Activated CD8-positive, alpha-beta memory T cell treated with anti-CD3 and anti-CD28 coated beads, Interleukin-2, amount 10 ng/mL, durations not matched to agents 7 days and 5 days (primary cell): Measurements from ENCODE around the gene MICAL2. TPM values are rescaled to one million over a fixed set of nuclear protein-coding genes. Genes with fewer than 3 reads are reported as not detected.

Experiments used
- ATAC-seq: fragments of 150-1000 bp; cut with Tn5 transposase; one replicate; pipeline ENCODE4 v1.10.0; 2021; ENCODE audit warnings: moderate library complexity
- CTCF ChIA-PET: fragments of 350-600 bp; sonication (Branson Sonifier 250); formaldehyde crosslinking; loops from one replicate; lab custom pipeline; 2021; ENCODE audit warnings: antibody characterized with exemption; lab: Charles Lee
- DNase-seq: peaks from one replicate; pipeline ENCODE4 v3.0.0-alpha.2; 2020
- H3K27ac Mint-ChIP-seq: one replicate; pipeline ENCODE4 v1.8.0; 2021; ENCODE audit warnings: mild to moderate bottlenecking, mixed read lengths
- H3K27me3 Mint-ChIP-seq: one replicate; pipeline ENCODE4 v1.8.0; 2021; ENCODE audit warnings: mixed read lengths
- H3K36me3 Mint-ChIP-seq: one replicate; pipeline ENCODE4 v1.8.0; 2021; ENCODE audit warnings: mild to moderate bottlenecking, mixed read lengths
- H3K4me1 Mint-ChIP-seq: one replicate; pipeline ENCODE4 v1.8.0; 2021; ENCODE audit warnings: mixed read lengths
- H3K4me3 Mint-ChIP-seq: one replicate; pipeline ENCODE4 v1.8.0; 2021; ENCODE audit warnings: mild to moderate bottlenecking, moderate library complexity, mixed read lengths
- H3K9me3 Mint-ChIP-seq: one replicate; pipeline ENCODE4 v1.8.0; 2022; ENCODE audit warnings: low read depth, mixed read lengths
- total RNA-seq, 2 experiments: library from RNA; stranded (reverse); gene quantifications; one replicate each; pipeline ENCODE4 v1.2.3, GENCODE V29; 2021

Gene MICAL2
- total RNA-seq, 2 experiments from 2014 or later, result 120 to 168 TPM

GRCh38 chr11:12128301-12128751 is 17.9 kb downstream of the MICAL2 start:
- CTCF ChIA-PET, result no interaction called here
- DNase-seq, result no peak
- Mint-ChIP-seq H3K4me3 (no peak overlapping the region), H3K36me3 (peaks cover 7% of the 10 kb centered on the region), H3K4me1 (peaks cover 57% of the 10 kb centered on the region), H3K9me3 (no peaks in the 10 kb centered on the region), H3K27me3 (no peaks in the 10 kb centered on the region), H3K27ac (no peak overlapping the region)
- no peak for ATAC-seq

GRCh38 chr11:12129227-12129626 is 18.8 kb downstream of the MICAL2 start:
- Mint-ChIP-seq H3K4me1 (peaks cover 60% of the 10 kb centered on the region), H3K27me3 (no peaks in the 10 kb centered on the region), H3K27ac (no peak overlapping the region), H3K9me3 (no peaks in the 10 kb centered on the region), H3K4me3 (no peak overlapping the region), H3K36me3 (peaks cover 7% of the 10 kb centered on the region)
- ATAC-seq (no peak), DNase-seq (no peak)
- CTCF ChIA-PET, result no interaction called here

GRCh38 chr11:12130180-12130980 is 20.0 kb downstream of the MICAL2 start:
- Mint-ChIP-seq H3K36me3 (peaks cover 7% of the 10 kb centered on the region), H3K27ac (peak overlapping the region; percentile 52), H3K4me1 (peaks cover 54% of the 10 kb centered on the region), H3K9me3 (no peaks in the 10 kb centered on the region), H3K27me3 (no peaks in the 10 kb centered on the region), H3K4me3 (no peak overlapping the region)
- ATAC-seq, result no peak
- CTCF ChIA-PET, result interaction anchor here (0.6 to 1.3 kb wide), 2 partner anchors 31 to 33 kb away, joined by 3 read pairs; no protein-coding TSS in a partner anchor
- DNase-seq, result no peak

GRCh38 chr11:12131943-12132789 is 21.8 kb downstream of the MICAL2 start:
- ATAC-seq (no peak), DNase-seq (no peak)
- H3K36me3 Mint-ChIP-seq, result peaks cover 7% of the 10 kb centered on the region
- H3K9me3 Mint-ChIP-seq, result no peaks in the 10 kb centered on the region
- H3K4me3 Mint-ChIP-seq, result no peak overlapping the region
- CTCF ChIA-PET, result no interaction called here
- peaks cover 40% of the 10 kb centered on the region for H3K4me1 Mint-ChIP-seq
- H3K27ac Mint-ChIP-seq, result no peak overlapping the region
- H3K27me3 Mint-ChIP-seq, result no peaks in the 10 kb centered on the region

DNA sequence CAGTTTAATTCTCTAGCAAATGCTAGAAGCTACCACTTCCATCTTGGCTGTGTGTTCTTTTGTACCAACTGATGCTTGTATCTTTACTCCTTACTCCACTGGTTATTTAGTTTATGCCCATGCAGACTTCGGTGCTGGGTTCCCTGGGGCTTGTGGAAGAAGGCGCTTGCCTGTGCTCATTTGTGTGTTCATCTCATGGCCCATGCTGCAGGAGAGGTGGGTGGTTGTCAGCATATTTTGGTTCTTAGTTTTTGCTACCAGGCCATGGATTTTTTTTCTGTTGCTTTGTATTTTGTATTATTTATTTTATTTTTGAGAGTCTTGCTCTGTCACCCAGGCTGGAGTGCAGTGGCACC is 22.4 kb downstream of the MICAL2 start:
- Mint-ChIP-seq H3K27ac (no peak overlapping the region), H3K27me3 (no peaks in the 10 kb centered on the region), H3K4me3 (no peak overlapping the region), H3K4me1 (peaks cover 37% of the 10 kb centered on the region), H3K36me3 (peaks cover 7% of the 10 kb centered on the region), H3K9me3 (no peaks in the 10 kb centered on the region)
- DNase-seq, result no peak
- ATAC-seq, result no peak
- CTCF ChIA-PET, result interaction anchor here (1.3 kb wide), 1 partner anchor 11 kb away, joined by 3 read pairs; no protein-coding TSS in a partner anchor

DNA sequence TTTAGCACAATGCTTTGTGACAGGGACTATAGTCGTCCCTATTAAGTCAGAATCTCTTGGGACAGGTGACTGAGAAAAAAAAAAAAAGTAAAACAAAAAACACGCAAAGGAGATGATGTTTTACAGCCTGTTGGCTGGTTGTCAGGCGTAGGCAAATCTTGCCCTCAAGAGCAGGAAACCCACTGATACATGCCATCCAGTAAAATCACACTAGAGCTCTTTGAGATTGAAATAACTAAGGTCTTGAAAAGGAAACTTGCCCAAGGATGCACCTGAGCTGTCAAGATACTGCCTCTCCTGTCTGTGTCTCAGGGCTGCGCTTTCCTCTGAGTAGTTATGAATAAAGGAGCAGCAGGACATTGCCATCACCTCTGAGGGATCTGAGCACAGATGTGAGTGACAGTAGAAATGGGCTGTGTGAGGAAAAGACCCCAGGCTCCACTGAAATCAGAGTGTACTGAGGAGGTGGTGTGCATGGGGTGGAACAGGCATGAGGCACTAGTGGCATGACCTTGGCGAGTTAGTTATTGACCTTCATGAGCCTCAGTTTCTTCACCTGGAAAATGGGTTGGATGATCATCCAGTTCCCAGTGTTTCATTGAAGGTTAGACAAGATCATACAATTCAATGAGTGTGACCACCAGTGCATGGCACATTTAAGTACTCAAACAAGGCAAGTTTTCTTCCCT is 23.3 kb downstream of the MICAL2 start:
- CTCF ChIA-PET, result interaction anchor here (1.3 kb wide), 1 partner anchor 12 kb away, joined by 3 read pairs; no protein-coding TSS in a partner anchor

GRCh38 chr11:12134236-12134585 is 23.8 kb downstream of the MICAL2 start:
- CTCF ChIA-PET, result interaction anchor here (1.3 to 2.8 kb wide), 2 partner anchors 12 to 13 kb away, joined by 3 to 10 read pairs; no protein-coding TSS in a partner anchor
- Mint-ChIP-seq H3K4me3 (no peak overlapping the region), H3K27ac (peak overlapping the region; percentile 0), H3K36me3 (peaks cover 9% of the 10 kb centered on the region), H3K27me3 (no peaks in the 10 kb centered on the region), H3K4me1 (peaks cover 30% of the 10 kb centered on the region), H3K9me3 (no peaks in the 10 kb centered on the region)
- ATAC-seq (no peak), DNase-seq (no peak)

More for the DNA sequence above, 23.3 kb downstream of the MICAL2 start:
- Mint-ChIP-seq H3K4me1 (peaks cover 33% of the 10 kb centered on the region), H3K27ac (no peak overlapping the region), H3K9me3 (no peaks in the 10 kb centered on the region), H3K36me3 (peaks cover 7% of the 10 kb centered on the region), H3K4me3 (no peak overlapping the region), H3K27me3 (no peaks in the 10 kb centered on the region)
- DNase-seq, result no peak
- no peak for ATAC-seq

DNA sequence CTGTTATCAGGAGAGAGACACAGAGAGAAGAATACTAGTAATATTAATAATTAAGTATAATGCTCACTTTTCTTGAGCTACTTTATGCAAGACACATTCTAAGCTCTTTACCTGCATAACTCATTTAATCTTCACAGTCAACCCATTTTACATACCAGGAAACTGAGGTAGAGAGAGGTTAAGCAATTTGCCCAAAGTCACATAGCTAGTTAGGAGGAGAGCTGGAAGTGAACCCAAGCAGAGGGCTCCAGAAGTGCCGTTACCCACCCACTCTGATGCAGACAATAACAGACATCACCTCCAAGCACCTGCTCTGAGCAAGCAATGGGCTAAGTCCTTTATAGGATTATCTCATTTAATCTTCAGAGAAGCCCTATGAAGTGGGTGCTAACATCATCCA is 24.8 kb downstream of the MICAL2 start:
- H3K4me3 Mint-ChIP-seq, result no peak overlapping the region
- H3K9me3 Mint-ChIP-seq, result no peaks in the 10 kb centered on the region
- DNase-seq, result no peak
- no peak overlapping the region for H3K27ac Mint-ChIP-seq
- CTCF ChIA-PET, result interaction anchor here (0.6 to 2.8 kb wide), 4 partner anchors 13 to 189 kb away, joined by 3 to 10 read pairs (median 4); partner anchors contain the start of gene MICAL2
- peaks cover 8% of the 10 kb centered on the region for H3K36me3 Mint-ChIP-seq
- no peaks in the 10 kb centered on the region for H3K27me3 Mint-ChIP-seq
- no peak for ATAC-seq
- H3K4me1 Mint-ChIP-seq, result peaks cover 23% of the 10 kb centered on the region

DNA sequence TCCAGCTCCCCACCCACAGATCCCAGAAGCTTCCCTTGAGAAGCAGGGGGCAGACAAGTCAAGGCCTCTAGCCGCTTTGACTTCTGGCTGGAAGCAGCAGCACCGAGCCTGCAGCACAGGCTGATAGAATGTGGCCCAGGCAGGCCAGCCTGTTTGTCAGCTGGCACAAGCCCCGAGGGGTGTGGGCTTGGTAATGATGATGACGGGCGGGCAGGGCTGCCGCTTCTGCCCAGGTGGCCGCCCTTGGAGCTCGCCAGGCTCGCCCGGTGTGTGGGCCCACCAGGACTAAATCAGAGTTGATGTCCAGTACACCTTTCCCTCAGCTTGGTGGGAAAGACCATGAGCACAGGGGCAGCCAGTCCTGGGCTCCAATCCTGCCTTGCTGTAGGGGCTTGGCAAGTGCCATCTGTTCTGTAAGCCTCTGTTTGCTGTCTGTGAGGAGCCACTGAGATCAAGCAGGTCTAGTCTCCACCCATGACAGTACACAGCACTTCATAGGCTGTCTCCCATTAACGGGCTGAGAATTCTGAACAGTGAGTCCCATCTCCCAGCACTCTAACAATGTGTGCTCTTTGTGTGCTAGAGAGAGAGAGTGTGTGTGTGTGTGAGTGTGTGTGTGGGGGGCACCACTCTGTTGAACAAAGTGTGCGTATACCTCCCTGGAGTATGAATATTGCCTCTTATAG is 26.8 kb downstream of the MICAL2 start:
- H3K4me3 Mint-ChIP-seq, result no peak overlapping the region
- H3K27me3 Mint-ChIP-seq, result no peaks in the 10 kb centered on the region
- CTCF ChIA-PET, result interaction anchor here (1.2 to 2.8 kb wide), 3 partner anchors 10 to 145 kb away, joined by 5 to 10 read pairs (median 5); no protein-coding TSS in a partner anchor
- no peaks in the 10 kb centered on the region for H3K9me3 Mint-ChIP-seq
- H3K4me1 Mint-ChIP-seq, result peaks cover 37% of the 10 kb centered on the region
- peaks cover 21% of the 10 kb centered on the region for H3K36me3 Mint-ChIP-seq
- no peak overlapping the region for H3K27ac Mint-ChIP-seq
- no peak for DNase-seq
- no peak for ATAC-seq

GRCh38 chr11:12137938-12138731 is 27.7 kb downstream of the MICAL2 start:
- Mint-ChIP-seq H3K4me3 (no peak overlapping the region), H3K9me3 (no peaks in the 10 kb centered on the region), H3K36me3 (peaks cover 18% of the 10 kb centered on the region), H3K4me1 (peaks cover 45% of the 10 kb centered on the region), H3K27ac (no peak overlapping the region), H3K27me3 (no peaks in the 10 kb centered on the region)
- CTCF ChIA-PET, result interaction anchor here (0.8 kb wide), 1 partner anchor 23 kb away, joined by 4 read pairs; no protein-coding TSS in a partner anchor
- ATAC-seq (no peak), DNase-seq (no peak)

DNA sequence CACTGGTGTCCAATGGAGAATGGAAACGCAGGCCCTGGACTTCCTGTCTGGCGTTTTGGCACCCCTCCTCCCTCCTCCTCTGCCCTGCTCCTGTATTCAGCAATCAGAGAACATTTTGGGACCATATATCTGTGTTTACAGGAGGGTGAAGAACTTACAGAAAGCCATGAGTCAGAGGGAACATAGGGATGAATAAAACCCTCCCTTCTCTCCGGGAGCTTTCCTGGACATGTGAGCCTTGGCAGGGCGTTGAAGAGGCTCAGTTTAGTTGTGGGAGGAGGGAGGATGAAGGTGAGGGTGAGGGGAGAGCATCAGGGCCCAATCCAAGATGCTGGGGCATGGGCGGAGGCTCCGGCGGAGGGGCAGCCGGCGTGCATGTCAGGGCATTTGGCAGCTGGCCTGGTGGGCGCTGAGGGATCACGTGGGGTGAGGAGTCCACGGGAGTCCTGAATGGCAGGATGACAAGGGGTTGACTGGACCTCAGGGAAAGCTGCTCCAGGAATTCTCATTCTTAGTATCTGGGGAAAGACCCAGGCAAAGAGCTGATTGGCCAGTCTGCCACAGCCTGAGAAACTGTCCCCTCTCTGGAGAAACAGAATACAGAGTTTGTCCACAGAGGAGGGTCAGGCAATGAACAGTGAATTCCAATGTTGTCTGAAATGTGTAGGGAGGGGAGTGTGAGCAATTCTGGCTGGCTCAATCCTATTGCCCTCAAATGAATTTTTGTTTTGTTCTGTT is 28.9 kb downstream of the MICAL2 start:
- no peak overlapping the region for H3K4me3 Mint-ChIP-seq
- H3K27me3 Mint-ChIP-seq, result no peaks in the 10 kb centered on the region
- CTCF ChIA-PET, result no interaction called here
- peaks cover 21% of the 10 kb centered on the region for H3K36me3 Mint-ChIP-seq
- no peak for DNase-seq
- H3K27ac Mint-ChIP-seq, result no peak overlapping the region
- no peak for ATAC-seq
- H3K9me3 Mint-ChIP-seq, result no peaks in the 10 kb centered on the region
- peaks cover 46% of the 10 kb centered on the region for H3K4me1 Mint-ChIP-seq
